Naive thymus-derived CD4-positive, alpha-beta T cell (primary cell): Measurements from ENCODE around the gene CCDC12. TPM values are rescaled to one million over a fixed set of nuclear protein-coding genes. Genes with fewer than 3 reads are reported as not detected.

Source experiments
- ATAC-seq: fragments of 150-1000 bp; cut with Tn5 transposase; 2 replicates; pipeline ENCODE4 v1.10.0; 2021; ENCODE audit warnings: mild to moderate bottlenecking, moderate library complexity
- CTCF ChIA-PET: fragments of 350-600 bp; sonication (Branson Sonifier 250); formaldehyde crosslinking; loops from one replicate; lab custom pipeline; 2021; ENCODE audit warnings: antibody characterized with exemption; lab: Charles Lee
- POLR2A ChIA-PET: fragments of 350-600 bp; sonication (Branson Sonifier 250); formaldehyde crosslinking; loops from one replicate; lab custom pipeline; 2021; ENCODE audit warnings: antibody characterized with exemption, inconsistent platforms; lab: Charles Lee
- DNase-seq, 9 donors: peaks; one replicate each; pipeline versions ENCODE4 v3.0.0 to v3.0.0-alpha.2; 2020 to 2022; ENCODE audit warnings: mixed read lengths in 1 of 9
- H3K27ac ChIP-seq: one replicate; pipeline ENCODE4 v1.7.0; 2013; ENCODE audit warnings: mild to moderate bottlenecking, low read depth, low read length, moderate library complexity
- H3K27me3 ChIP-seq, 2 donors: one replicate each; pipeline ENCODE4 v1.7.0; 2013; ENCODE audit warnings: low read length in 2 of 2, mild to moderate bottlenecking in 2 of 2, moderate library complexity in 2 of 2; ENCODE audit not compliant: control insufficient read depth in 2 of 2, insufficient read depth in 2 of 2
- H3K36me3 ChIP-seq, 3 experiments: 1 replicate in 2 of 3; 2 replicates in 1 of 3; pipeline ENCODE4 v1.7.0; 2013; ENCODE audit warnings: low read length in 3 of 3, mild to moderate bottlenecking in 3 of 3, moderate library complexity in 1 of 3; ENCODE audit not compliant: insufficient read depth in 3 of 3, control insufficient read depth in 2 of 3
- H3K4me1 ChIP-seq, 2 donors: one replicate each; pipeline ENCODE4 v1.7.0; 2013; ENCODE audit warnings: low read length in 2 of 2, mild to moderate bottlenecking in 2 of 2, moderate library complexity in 1 of 2; ENCODE audit not compliant: control insufficient read depth in 2 of 2, insufficient read depth in 2 of 2
- H3K4me3 ChIP-seq: 2 replicates; pipeline ENCODE4 v1.7.0; 2013; ENCODE audit warnings: mild to moderate bottlenecking, low read length
- H3K9me3 ChIP-seq, 3 experiments: 1 replicate in 2 of 3; 2 replicates in 1 of 3; pipeline ENCODE4 v1.7.0; 2013; ENCODE audit warnings: low read length in 3 of 3; ENCODE audit not compliant: control insufficient read depth in 2 of 3
- H3K27ac Mint-ChIP-seq, 9 donors: one replicate each; pipeline ENCODE4 v1.8.0; 2020 to 2022; ENCODE audit warnings: mixed read lengths in 9 of 9, mild to moderate bottlenecking in 8 of 9, moderate library complexity in 5 of 9, inconsistent platforms in 2 of 9
- H3K27me3 Mint-ChIP-seq, 5 donors: one replicate each; pipeline ENCODE4 v1.8.0; 2021 to 2022; ENCODE audit warnings: mixed read lengths in 5 of 5, mild to moderate bottlenecking in 1 of 5
- H3K36me3 Mint-ChIP-seq, 5 donors: one replicate each; pipeline ENCODE4 v1.8.0; 2020 to 2022; ENCODE audit warnings: mixed read lengths in 5 of 5, mild to moderate bottlenecking in 3 of 5, inconsistent platforms in 1 of 5
- H3K4me1 Mint-ChIP-seq, 7 donors: one replicate each; pipeline ENCODE4 v1.8.0; 2020 to 2022; ENCODE audit warnings: mixed read lengths in 7 of 7, mild to moderate bottlenecking in 3 of 7, inconsistent platforms in 1 of 7
- H3K4me3 Mint-ChIP-seq, 10 donors: one replicate each; pipeline ENCODE4 v1.8.0; 2020 to 2022; ENCODE audit warnings: mild to moderate bottlenecking in 10 of 10, mixed read lengths in 10 of 10, moderate library complexity in 6 of 10, inconsistent platforms in 2 of 10
- H3K9me3 Mint-ChIP-seq, 11 donors: one replicate each; pipeline ENCODE4 v1.8.0; 2020 to 2022; ENCODE audit warnings: mixed read lengths in 11 of 11, mild to moderate bottlenecking in 4 of 11, inconsistent platforms in 1 of 11, moderate library complexity in 1 of 11
- intact Hi-C, 2 donors: fragments of 100-400 bp; cut with micrococcal nuclease; formaldehyde crosslinking; loops; one replicate each; pipeline ENCODE4 v1.15.1; 2023
- polyA plus RNA-seq, 2 donors: library from polyadenylated mRNA; unstranded; fragments of 300-500 nt; fragmentation: Illumina TruSeq; gene quantifications; one replicate each; pipeline ENCODE4 v1.2.3, GENCODE V29; 2021
- total RNA-seq, 6 experiments: library from RNA in 5 of 6; stranded (reverse) in 5 of 6; gene quantifications; 1 replicate in 5 of 6; 2 replicates in 1 of 6; pipeline ENCODE4 v1.2.3 and lab custom pipeline; 2021 to 2026

The CCDC12 gene
- total and polyA plus RNA-seq, 7 experiments from 2014 or later: 51.6 to 115 (median 60.2) TPM

GRCh38 chr3:46901061-46901460, 75.5 kb downstream of the CCDC12 start:
- Mint-ChIP-seq H3K27ac (no peak overlapping the region), H3K36me3 (no peaks in the 10 kb centered on the region), H3K4me1 (peaks cover 0 to 7% (median 2%) of the 10 kb centered on the region in 7 donors), H3K4me3 (no peak overlapping the region), H3K27me3 (peaks cover 6 to 26% (median 23%) of the 10 kb centered on the region in 5 donors), H3K9me3 (no peaks in the 10 kb centered on the region)
- ATAC-seq: no peak
- H3K27ac ChIP-seq: no peak overlapping the region
- H3K27me3 ChIP-seq: no peaks in the 10 kb centered on the region
- no peaks in the 10 kb centered on the region for H3K4me1 ChIP-seq
- ChIA-PET POLR2A (interaction anchor here (0.6 kb wide), 1 partner anchor 1209 kb away, joined by 4 read pairs; no protein-coding TSS in a partner anchor), CTCF (interaction anchor here (0.9 to 1.4 kb wide), 3 partner anchors 8 to 56 kb away, joined by 3 to 4 read pairs (median 3); no protein-coding TSS in a partner anchor)
- no peaks in the 10 kb centered on the region for H3K9me3 ChIP-seq
- DNase-seq: no peak
- intact Hi-C loops: no loop called here
- no peaks in the 10 kb centered on the region for H3K36me3 ChIP-seq
- H3K4me3 ChIP-seq: no peak overlapping the region

- ChIA-PET POLR2A (interaction anchor here (0.6 kb wide), 1 partner anchor 1210 kb away, joined by 4 read pairs; no protein-coding TSS in a partner anchor), CTCF (interaction anchor here (0.9 to 1.4 kb wide), 4 partner anchors 9 to 198 kb away, joined by 3 to 4 read pairs (median 3); no protein-coding TSS in a partner anchor)
- peaks cover 0 to 9% (median 2%) of the 10 kb centered on the region in 7 donors for H3K4me1 Mint-ChIP-seq
- DNase-seq: no peak
- H3K4me1 ChIP-seq: no peaks in the 10 kb centered on the region
- intact Hi-C loops: no loop called here
- no peak overlapping the region for H3K4me3 ChIP-seq
- H3K36me3 Mint-ChIP-seq: no peaks in the 10 kb centered on the region
- H3K36me3 ChIP-seq: no peaks in the 10 kb centered on the region
- no peak overlapping the region for H3K27ac ChIP-seq
- H3K27me3 ChIP-seq: no peaks in the 10 kb centered on the region
- no peak overlapping the region for H3K27ac Mint-ChIP-seq
- no peaks in the 10 kb centered on the region for H3K9me3 ChIP-seq
- peaks cover 6 to 27% (median 26%) of the 10 kb centered on the region in 5 donors for H3K27me3 Mint-ChIP-seq
- no peak for ATAC-seq
- H3K4me3 Mint-ChIP-seq: no peak overlapping the region
- no peaks in the 10 kb centered on the region for H3K9me3 Mint-ChIP-seq
Measured at GRCh38 chr3:46900356-46900755, 76.2 kb downstream of the CCDC12 start.

- Histone ChIP-seq H3K27me3 (no peaks in the 10 kb centered on the region), H3K4me1 (no peaks in the 10 kb centered on the region), H3K4me3 (no peak overlapping the region), H3K9me3 (no peaks in the 10 kb centered on the region), H3K36me3 (no peaks in the 10 kb centered on the region), H3K27ac (no peak overlapping the region)
- intact Hi-C loops: no loop called here
- DNase-seq (no peak), ATAC-seq (no peak)
- POLR2A ChIA-PET: no interaction called here
- Mint-ChIP-seq H3K4me1 (peaks cover 0 to 10% (median 4%) of the 10 kb centered on the region in 7 donors), H3K4me3 (no peak overlapping the region), H3K9me3 (no peaks in the 10 kb centered on the region), H3K27me3 (peaks cover 10 to 31% (median 26%) of the 10 kb centered on the region in 5 donors), H3K27ac (no peak overlapping the region), H3K36me3 (no peaks in the 10 kb centered on the region)
- CTCF ChIA-PET: interaction anchor here (1.0 to 1.4 kb wide), 2 partner anchors 9 to 198 kb away, joined by 3 to 4 read pairs; no protein-coding TSS in a partner anchor
Measured at GRCh38 chr3:46900007-46900292, 76.6 kb downstream of the CCDC12 start.

GRCh38 chr3:46899151-46900006, 77.2 kb downstream of the CCDC12 start:
- Mint-ChIP-seq H3K27me3 (peaks cover 11 to 33% (median 26%) of the 10 kb centered on the region in 5 donors), H3K27ac (peak overlapping the region in 1 of 9 donors; percentile 59), H3K4me3 (peak overlapping the region in 3 of 10 donors; percentile 19 to 52 (median 27)), H3K9me3 (no peaks in the 10 kb centered on the region), H3K4me1 (peaks cover 0 to 10% (median 4%) of the 10 kb centered on the region in 7 donors), H3K36me3 (no peaks in the 10 kb centered on the region)
- no peak for ATAC-seq
- no peaks in the 10 kb centered on the region for H3K9me3 ChIP-seq
- CTCF ChIA-PET: interaction anchor here (1.0 to 1.4 kb wide), 2 partner anchors 10 to 197 kb away, joined by 3 to 4 read pairs; no protein-coding TSS in a partner anchor
- intact Hi-C loops: no loop called here
- H3K4me3 ChIP-seq: no peak overlapping the region
- no peaks in the 10 kb centered on the region for H3K36me3 ChIP-seq
- POLR2A ChIA-PET: no interaction called here
- no peaks in the 10 kb centered on the region for H3K4me1 ChIP-seq
- H3K27ac ChIP-seq: no peak overlapping the region
- no peaks in the 10 kb centered on the region for H3K27me3 ChIP-seq
- no peak for DNase-seq

GRCh38 chr3:46898321-46899150, 78.0 kb downstream of the CCDC12 start:
- intact Hi-C loops: no loop called here
- no peaks in the 10 kb centered on the region for H3K4me1 ChIP-seq
- DNase-seq: no peak
- ChIA-PET CTCF (no interaction called here), POLR2A (no interaction called here)
- Mint-ChIP-seq H3K4me3 (peak overlapping the region in 3 of 10 donors; percentile 32 to 52 (median 42)), H3K27me3 (peaks cover 16 to 41% (median 30%) of the 10 kb centered on the region in 5 donors), H3K36me3 (no peaks in the 10 kb centered on the region), H3K4me1 (peaks cover 0 to 10% (median 4%) of the 10 kb centered on the region in 7 donors), H3K27ac (peak overlapping the region in 2 of 9 donors; percentile 21 to 59), H3K9me3 (no peaks in the 10 kb centered on the region)
- no peaks in the 10 kb centered on the region for H3K36me3 ChIP-seq
- ATAC-seq: peak; percentile 18
- H3K4me3 ChIP-seq: no peak overlapping the region
- no peak overlapping the region for H3K27ac ChIP-seq
- H3K9me3 ChIP-seq: no peaks in the 10 kb centered on the region
- H3K27me3 ChIP-seq: no peaks in the 10 kb centered on the region

GRCh38 chr3:46897829-46898320, 78.7 kb downstream of the CCDC12 start:
- Histone ChIP-seq H3K27ac (no peak overlapping the region), H3K9me3 (no peaks in the 10 kb centered on the region), H3K4me1 (no peaks in the 10 kb centered on the region), H3K27me3 (no peaks in the 10 kb centered on the region), H3K36me3 (no peaks in the 10 kb centered on the region), H3K4me3 (no peak overlapping the region)
- intact Hi-C loops: no loop called here
- no peak overlapping the region for H3K4me3 Mint-ChIP-seq
- DNase-seq (no peak), ATAC-seq (no peak)
- ChIA-PET POLR2A (no interaction called here), CTCF (no interaction called here)
- H3K9me3 Mint-ChIP-seq: no peaks in the 10 kb centered on the region
- H3K27me3 Mint-ChIP-seq: peaks cover 20 to 47% (median 37%) of the 10 kb centered on the region in 5 donors
- no peaks in the 10 kb centered on the region for H3K36me3 Mint-ChIP-seq
- H3K27ac Mint-ChIP-seq: peak overlapping the region in 1 of 9 donors; percentile 21
- peaks cover 0 to 10% (median 4%) of the 10 kb centered on the region in 7 donors for H3K4me1 Mint-ChIP-seq
